SK-N-MC (cell line): ENCODE measurements around the gene LARGE1.

Experiments used
- DNase-seq: peaks from one replicate; pipeline ENCODE4 v3.0.0-alpha.2; 2011; ENCODE audit warnings: low read depth, low spot score
- H3K27ac ChIP-seq: fragments of 200-600 bp; sonication (generic); 2 replicates; pipeline ENCODE4 v1.5.1; 2016; ENCODE audit warnings: mixed run types
- H3K36me3 ChIP-seq: fragments of 200-600 bp; sonication (generic); 2 replicates; pipeline ENCODE4 v1.6.1; 2017; ENCODE audit warnings: antibody characterized with exemption, low read length, mixed read lengths; ENCODE audit not compliant: insufficient read depth
- H3K4me3 ChIP-seq: fragments of 200-600 bp; sonication (generic); 2 replicates; pipeline ENCODE4 v1.5.1; 2016
- H3K9ac ChIP-seq: fragments of 200-600 bp; sonication (generic); 2 replicates; pipeline ENCODE4 v1.8.0; 2017; ENCODE audit warnings: mixed run types, mixed read lengths; ENCODE audit not compliant: insufficient read length
- H3K9me3 ChIP-seq: fragments of 200-600 bp; sonication (generic); 2 replicates; pipeline ENCODE4 v1.6.1; 2017; ENCODE audit warnings: low read depth, mild to moderate bottlenecking, antibody characterized with exemption, low read length, moderate library complexity, mixed read lengths
- EZH2 ChIP-seq: fragments of 200-600 bp; sonication (generic); IDR thresholded peaks from one replicate; pipeline ENCODE4 v1.6.1; 2017; ENCODE audit warnings: antibody characterized with exemption
- FOXP2 ChIP-seq: optimal IDR thresholded peaks from 2 replicates; pipeline ENCODE3; 2011; ENCODE audit warnings: mild to moderate bottlenecking, moderate library complexity; ENCODE audit not compliant: insufficient read depth; ENCODE audit errors: extremely low read length, control extremely low read depth
- POLR2AphosphoS5 ChIP-seq: IDR thresholded peaks from 2 replicates; pipeline ENCODE4 v1.6.1; 2012; ENCODE audit warnings: mild to moderate bottlenecking, low read depth, low read length, borderline replicate concordance

The LARGE1 gene

GRCh38 chr22:33314316-33314715, 606.0 kb downstream of the LARGE1 start:
- Histone ChIP-seq H3K4me3 (no peak overlapping the region), H3K27ac (no peak overlapping the region), H3K9ac (no peak overlapping the region), H3K9me3 (no peaks in the 10 kb centered on the region), H3K36me3 (no peaks in the 10 kb centered on the region)
- TF ChIP-seq EZH2 = no peak
- no peak for TF ChIP-seq FOXP2
- TF ChIP-seq POLR2AphosphoS5 = no peak
- DNase-seq = no peak

- no peaks in the 10 kb centered on the region for H3K9me3 ChIP-seq
- TF ChIP-seq POLR2AphosphoS5 (no peak), EZH2 (no peak), FOXP2 (no peak)
- H3K9ac ChIP-seq = no peak overlapping the region
- no peak overlapping the region for H3K4me3 ChIP-seq
- no peak for DNase-seq
- no peak overlapping the region for H3K27ac ChIP-seq
- H3K36me3 ChIP-seq = no peaks in the 10 kb centered on the region
Observed at GRCh38 chr22:33303099-33303498, 617.2 kb downstream of the LARGE1 start.

DNA sequence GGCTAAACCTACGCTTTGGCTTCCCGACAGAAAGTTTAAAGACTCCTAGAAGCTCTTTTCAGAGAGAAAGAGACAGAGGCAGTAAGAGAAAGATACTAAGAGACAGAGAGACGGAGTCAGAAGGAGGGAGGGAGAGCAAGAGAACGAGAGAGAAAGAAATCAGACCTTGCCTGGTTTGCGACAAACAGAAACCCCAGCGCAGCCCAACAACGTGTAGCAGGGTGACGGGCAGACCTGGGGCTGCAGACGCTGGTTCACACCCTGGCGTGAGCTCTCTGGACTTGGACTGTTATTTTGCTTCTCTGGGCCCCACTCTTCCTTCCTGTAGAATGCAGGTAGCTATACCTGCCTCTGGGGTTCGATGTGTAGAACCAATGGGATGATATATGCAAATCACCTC, 617.7 kb downstream of the LARGE1 start:
- no peak for DNase-seq
- H3K36me3 ChIP-seq = no peaks in the 10 kb centered on the region
- no peak for TF ChIP-seq FOXP2
- TF ChIP-seq POLR2AphosphoS5 = no peak
- TF ChIP-seq EZH2 = no peak
- no peak overlapping the region for H3K9ac ChIP-seq
- H3K9me3 ChIP-seq = no peaks in the 10 kb centered on the region
- H3K4me3 ChIP-seq = no peak overlapping the region
- H3K27ac ChIP-seq = no peak overlapping the region

DNA sequence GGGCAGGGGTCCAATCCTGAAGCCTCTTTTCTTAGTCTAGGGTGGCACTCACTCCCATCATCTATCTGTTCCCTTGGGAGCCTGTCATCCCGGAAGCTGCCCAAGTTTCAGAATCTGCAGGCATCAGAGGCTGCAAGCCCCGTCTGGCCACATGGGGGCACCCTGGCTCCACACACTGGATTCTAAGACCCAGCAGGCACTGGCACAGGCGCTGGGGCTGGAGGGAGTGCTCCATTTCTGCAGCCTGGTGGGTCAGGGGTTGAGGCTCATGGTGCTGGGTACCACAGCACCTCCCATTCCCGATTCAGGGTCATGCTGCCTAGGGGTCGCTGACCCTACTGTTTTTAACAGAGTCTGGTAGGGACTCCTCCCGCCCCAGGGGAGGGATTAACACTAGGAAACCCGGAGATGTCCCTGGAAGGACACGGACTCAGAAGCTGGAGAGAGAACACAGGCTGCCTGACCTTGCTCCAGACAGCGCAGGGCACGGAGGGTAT, 618.2 kb downstream of the LARGE1 start:
- H3K9ac ChIP-seq = no peak overlapping the region
- DNase-seq = peak; percentile 8
- no peaks in the 10 kb centered on the region for H3K9me3 ChIP-seq
- TF ChIP-seq EZH2 (no peak), FOXP2 (no peak), POLR2AphosphoS5 (no peak)
- H3K4me3 ChIP-seq = no peak overlapping the region
- no peak overlapping the region for H3K27ac ChIP-seq
- H3K36me3 ChIP-seq = no peaks in the 10 kb centered on the region

GRCh38 chr22:33300165-33300564, 620.1 kb downstream of the LARGE1 start:
- H3K36me3 ChIP-seq = no peaks in the 10 kb centered on the region
- no peak overlapping the region for H3K4me3 ChIP-seq
- no peak for DNase-seq
- no peak overlapping the region for H3K27ac ChIP-seq
- TF ChIP-seq EZH2 (no peak), POLR2AphosphoS5 (no peak), FOXP2 (no peak)
- no peak overlapping the region for H3K9ac ChIP-seq
- no peaks in the 10 kb centered on the region for H3K9me3 ChIP-seq

DNA sequence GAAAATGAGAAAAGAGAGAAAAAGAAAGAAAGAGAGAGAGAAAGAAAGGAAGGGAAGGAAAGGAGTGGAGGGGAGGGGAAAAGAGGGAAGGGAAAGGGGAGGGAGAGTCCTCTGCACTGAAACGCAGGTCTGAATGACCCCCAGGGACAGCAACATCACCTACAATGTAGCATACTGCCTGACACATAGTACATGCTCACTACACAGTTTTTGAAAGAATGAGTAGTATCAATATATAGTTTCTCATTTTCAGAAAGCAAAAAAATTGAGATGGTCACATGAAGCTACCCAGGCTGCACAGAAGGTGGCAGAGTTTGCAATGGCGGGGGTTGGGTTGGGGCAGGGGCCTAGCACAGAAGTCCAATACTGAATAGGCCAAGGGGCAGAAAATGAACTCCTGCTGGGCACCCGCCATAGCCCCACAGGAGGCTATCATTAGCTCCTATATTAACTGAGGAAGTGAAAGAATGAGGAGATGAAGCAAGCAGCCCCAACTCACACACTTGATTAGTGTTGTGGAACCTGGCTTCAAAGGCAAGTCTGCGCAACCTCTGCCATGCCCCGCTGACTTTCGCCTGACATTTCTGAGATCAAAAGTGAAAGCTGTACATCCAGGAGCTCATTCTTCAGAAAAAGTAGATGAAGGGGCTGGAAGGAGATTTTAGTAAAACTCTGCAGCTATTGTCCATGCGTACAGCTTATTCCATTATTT, 620.9 kb downstream of the LARGE1 start:
- H3K9me3 ChIP-seq = no peaks in the 10 kb centered on the region
- DNase-seq = no peak
- no peak overlapping the region for H3K4me3 ChIP-seq
- no peak for TF ChIP-seq FOXP2
- no peak for TF ChIP-seq EZH2
- TF ChIP-seq POLR2AphosphoS5 = no peak
- H3K27ac ChIP-seq = no peak overlapping the region
- no peaks in the 10 kb centered on the region for H3K36me3 ChIP-seq
- no peak overlapping the region for H3K9ac ChIP-seq

DNA sequence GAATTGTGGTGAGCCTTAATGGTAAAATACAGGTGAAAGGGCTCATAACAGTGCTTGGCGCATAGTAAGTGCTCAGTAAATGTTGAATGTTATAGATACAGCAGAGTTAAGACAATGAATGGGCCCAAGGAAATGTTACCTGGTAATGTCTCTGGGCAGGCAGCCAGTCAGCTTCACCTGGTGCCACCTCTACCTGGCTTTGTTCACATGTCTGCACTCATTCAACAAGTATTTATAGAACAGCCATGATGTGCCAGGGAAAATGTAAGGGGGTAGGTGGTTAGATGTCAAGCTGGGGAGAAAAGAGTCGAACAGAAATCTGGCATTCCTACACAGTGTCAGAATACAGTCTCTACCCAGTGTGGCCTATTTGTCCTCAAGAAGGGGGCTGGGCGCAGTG, 623.3 kb downstream of the LARGE1 start:
- TF ChIP-seq FOXP2 = no peak
- no peak for TF ChIP-seq EZH2
- no peak for TF ChIP-seq POLR2AphosphoS5
- Histone ChIP-seq H3K9me3 (no peaks in the 10 kb centered on the region), H3K9ac (no peak overlapping the region), H3K27ac (no peak overlapping the region), H3K36me3 (no peaks in the 10 kb centered on the region), H3K4me3 (no peak overlapping the region)
- no peak for DNase-seq

DNA sequence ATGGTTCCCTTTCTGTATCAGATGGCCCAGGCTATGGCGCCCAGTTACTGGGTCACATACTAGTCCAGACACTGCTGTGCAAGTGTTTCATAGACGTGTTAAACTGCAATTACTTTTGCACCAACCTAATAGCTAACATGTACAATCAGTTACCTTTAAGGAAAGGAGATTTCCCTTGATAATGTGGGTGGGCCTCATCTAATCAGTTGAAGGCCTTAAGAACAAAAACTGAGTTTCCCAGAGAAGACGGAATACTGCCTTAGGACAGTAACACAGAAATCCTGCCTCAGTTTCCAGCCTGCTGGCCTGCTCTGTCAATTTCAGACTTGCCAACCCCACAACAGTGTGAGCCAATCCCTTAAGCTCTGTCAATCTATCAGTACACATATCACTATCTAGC, 632.2 kb downstream of the LARGE1 start:
- H3K9me3 ChIP-seq = no peaks in the 10 kb centered on the region
- H3K9ac ChIP-seq = no peak overlapping the region
- no peak overlapping the region for H3K4me3 ChIP-seq
- no peak overlapping the region for H3K27ac ChIP-seq
- no peaks in the 10 kb centered on the region for H3K36me3 ChIP-seq
- no peak for DNase-seq
- TF ChIP-seq POLR2AphosphoS5 (no peak), FOXP2 (no peak), EZH2 (no peak)

- Histone ChIP-seq H3K36me3 (no peaks in the 10 kb centered on the region), H3K4me3 (no peak overlapping the region), H3K9me3 (no peaks in the 10 kb centered on the region), H3K27ac (no peak overlapping the region), H3K9ac (no peak overlapping the region)
- no peak for DNase-seq
- TF ChIP-seq FOXP2 (no peak), POLR2AphosphoS5 (no peak), EZH2 (no peak)
Observed at GRCh38 chr22:33275073-33275443, 645.2 kb downstream of the LARGE1 start.
